SK-N-SH (cell line): ENCODE data around the gene FANCI. TPM values are rescaled to one million over a fixed set of nuclear protein-coding genes. Genes with fewer than 3 reads are reported as not detected.

ENCODE experiments used
- CTCF ChIA-PET: fragments of 300-600, 350-600 bp; formaldehyde crosslinking; extraction: SDS; loops from one replicate; lab custom pipeline; 2021; lab: Yijun Ruan, JAX
- POLR2A ChIA-PET: fragments of 350-600 bp; sonication (Branson Sonifier 250); formaldehyde crosslinking; extraction: SDS; loops from one replicate; lab custom pipeline; 2020; ENCODE audit warnings: antibody characterized with exemption, inconsistent platforms; lab: Yijun Ruan, JAX
- DNase-seq: peaks from one replicate; pipeline ENCODE4 v3.0.0; 2012
- H2AFZ ChIP-seq: fragments of 200-600 bp; sonication (generic); 2 replicates; pipeline ENCODE4 v1.8.1; 2016; ENCODE audit warnings: antibody characterized with exemption, mild to moderate bottlenecking, low read depth
- H3F3A ChIP-seq: fragments of 200-600 bp; sonication (generic); replicated peaks from 2 replicates; pipeline ENCODE3; 2016; ENCODE audit warnings: antibody characterized with exemption, mild to moderate bottlenecking; ENCODE audit not compliant: insufficient read depth
- H3K27ac ChIP-seq, 2 experiments: fragments of 200-500 bp in 1 of 2; fragments of 200-600 bp in 1 of 2; sonication (Bioruptor generic) in 1 of 2; sonication (generic), shearing (Covaris generic) in 1 of 2; 2 replicates each; pipeline versions ENCODE4 v1.5.1 to v1.6.1; 2014 to 2016; ENCODE audit warnings: low read depth in 2 of 2, inconsistent platforms in 1 of 2, low read length in 1 of 2, mild to moderate bottlenecking in 1 of 2, mixed read lengths in 1 of 2
- H3K27me3 ChIP-seq: fragments of 200-600 bp; sonication (generic), shearing (Covaris generic); 2 replicates; pipeline ENCODE4 v1.6.1; 2016; ENCODE audit warnings: mixed run types; ENCODE audit not compliant: insufficient read depth
- H3K36me3 ChIP-seq, 2 experiments: fragments of 200-500 bp in 1 of 2; fragments of 200-600 bp in 1 of 2; sonication (Bioruptor generic) in 1 of 2; sonication (generic) in 1 of 2; replicated peaks in 1 of 2; 2 replicates each; pipeline versions ENCODE3 to v1.5.1; 2014 to 2016; ENCODE audit warnings: low read length in 1 of 2, mild to moderate bottlenecking in 1 of 2; ENCODE audit not compliant: insufficient read depth in 2 of 2, control insufficient read depth in 1 of 2
- H3K4me1 ChIP-seq, 2 experiments: fragments of 200-500 bp in 1 of 2; fragments of 200-600 bp in 1 of 2; sonication (Bioruptor generic) in 1 of 2; sonication (generic), shearing (Covaris generic) in 1 of 2; 2 replicates each; pipeline versions ENCODE4 v1.5.1 to v1.6.1; 2014 to 2016; ENCODE audit warnings: low read depth in 1 of 2, low read length in 1 of 2, mixed run types in 1 of 2; ENCODE audit not compliant: insufficient read depth in 2 of 2, control insufficient read depth in 1 of 2
- H3K4me2 ChIP-seq: fragments of 200-600 bp; sonication (generic), shearing (Covaris generic); 2 replicates; pipeline ENCODE4 v1.6.1; 2017; ENCODE audit warnings: mixed run types
- H3K4me3 ChIP-seq, 2 experiments: fragments of 200-500 bp in 1 of 2; fragments of 200-600 bp in 1 of 2; sonication (Bioruptor generic) in 1 of 2; sonication (generic), shearing (Covaris generic) in 1 of 2; 2 replicates each; pipeline versions ENCODE4 v1.5.1 to v1.8.1; 2014 to 2016; ENCODE audit warnings: low read depth in 2 of 2, inconsistent platforms in 1 of 2, low read length in 1 of 2, mild to moderate bottlenecking in 1 of 2, mixed read lengths in 1 of 2, moderate library complexity in 1 of 2
- H3K79me2 ChIP-seq: fragments of 200-600 bp; sonication (generic); 2 replicates; pipeline ENCODE4 v1.8.1; 2017; ENCODE audit warnings: mild to moderate bottlenecking; ENCODE audit not compliant: insufficient read depth
- H3K9ac ChIP-seq: fragments of 200-600 bp; sonication (generic); 2 replicates; pipeline ENCODE4 v1.6.1; 2017; ENCODE audit warnings: mixed run types
- H3K9me2 ChIP-seq: fragments of 200-600 bp; sonication (generic); 2 replicates; pipeline ENCODE4 v1.6.1; 2017; ENCODE audit warnings: mixed run types
- H3K9me3 ChIP-seq: fragments of 200-600 bp; sonication (generic); 2 replicates; pipeline ENCODE4 v1.6.1; 2017; ENCODE audit warnings: mixed run types, mild to moderate bottlenecking, moderate library complexity
- H4K20me1 ChIP-seq: fragments of 200-600 bp; sonication (generic); 2 replicates; pipeline ENCODE4 v1.6.1; 2017; ENCODE audit warnings: mild to moderate bottlenecking, mixed run types; ENCODE audit not compliant: insufficient read depth
- ELF1 ChIP-seq: IDR thresholded peaks from 2 replicates; pipeline ENCODE4 v1.4.0; 2012
- EZH2phosphoT487 ChIP-seq: fragments of 200-600 bp; sonication (generic); IDR thresholded peaks from 2 replicates; pipeline ENCODE4 v1.6.1; 2017; ENCODE audit warnings: low read depth, mixed run types, mild to moderate bottlenecking, antibody characterized with exemption, moderate library complexity, borderline replicate concordance
- GATA2 ChIP-seq: sonication (generic); formaldehyde crosslinking; IDR thresholded peaks from 2 replicates; pipeline ENCODE4 v1.5.0; 2020; ENCODE audit warnings: mild to moderate bottlenecking, missing genetic modification reagents
- MXI1 ChIP-seq: IDR thresholded peaks from 2 replicates; pipeline ENCODE4 v1.6.1; 2012; ENCODE audit warnings: mild to moderate bottlenecking, low read depth, low read length, improper control_type of control experiment
- NFIC ChIP-seq: IDR thresholded peaks from 2 replicates; pipeline ENCODE4 v1.4.0; 2012; ENCODE audit warnings: borderline replicate concordance
- NRF1 ChIP-seq: IDR thresholded peaks from 2 replicates; pipeline ENCODE4 v1.6.1; 2012; ENCODE audit warnings: low read depth, mild to moderate bottlenecking, low read length
- RCOR1 ChIP-seq: fragments of 150-350 bp; IDR thresholded peaks from 2 replicates; pipeline ENCODE4 v1.6.1; 2017; ENCODE audit warnings: antibody characterized with exemption, low read length
- RFX5 ChIP-seq: IDR thresholded peaks from 2 replicates; pipeline ENCODE4 v1.6.1; 2012; ENCODE audit warnings: mild to moderate bottlenecking, improper control_type of control experiment, low read length
- RXRA ChIP-seq: IDR thresholded peaks from 2 replicates; pipeline ENCODE4 v1.4.0; 2012; ENCODE audit warnings: low read depth, mild to moderate bottlenecking, borderline replicate concordance
- SMC3 ChIP-seq: IDR thresholded peaks from 2 replicates; pipeline ENCODE4 v1.6.1; 2012; ENCODE audit warnings: low read depth, low read length, improper control_type of control experiment
- TAF1 ChIP-seq: IDR thresholded peaks from 2 replicates; pipeline ENCODE4 v1.6.1; 2012; ENCODE audit warnings: low read depth, mild to moderate bottlenecking, low read length, moderate library complexity, borderline replicate concordance
- TEAD4 ChIP-seq: IDR thresholded peaks from 2 replicates; pipeline ENCODE4 v1.4.0; 2012; ENCODE audit warnings: mild to moderate bottlenecking, borderline replicate concordance; ENCODE audit not compliant: insufficient read depth
- YY1 ChIP-seq: IDR thresholded peaks from 2 replicates; pipeline ENCODE4 v1.4.0; 2012; ENCODE audit warnings: low read depth, mild to moderate bottlenecking
- WGBS: methylation state at CpG from one replicate; pipeline ENCODE4 v1.1.6; 2017; ENCODE audit warnings: low lambda C conversion rate; 5-methylcytosine and 5-hydroxymethylcytosine counted together
- polyA plus RNA-seq, 3 experiments: library from polyadenylated mRNA; depleted of rRNA; stranded (reverse); fragments of >200 nt; gene quantifications; 2 replicates each; pipeline ENCODE4 v1.2.3, GENCODE V29; 2012
- TF ChIP-seq, protein P1 (sequence below): IDR thresholded peaks from 2 replicates; pipeline ENCODE4 v1.6.1; 2012; ENCODE audit warnings: mild to moderate bottlenecking, low read depth, low read length, moderate library complexity
- TF ChIP-seq, protein P2 (sequence below): IDR thresholded peaks from 2 replicates; pipeline ENCODE4; 2012
- TF ChIP-seq, protein P3 (sequence below): IDR thresholded peaks from 2 replicates; pipeline ENCODE4 v1.4.0; 2012; ENCODE audit warnings: low read depth, borderline replicate concordance
- TF ChIP-seq, protein P4 (sequence below): fragments of 150-350 bp; IDR thresholded peaks from 2 replicates; pipeline ENCODE4 v1.6.1; 2016; ENCODE audit warnings: mild to moderate bottlenecking, low read depth, low read length

FANCI gene
- polyA plus RNA-seq, 1 of the 3 experiments (the other 2 are of a cell fraction) = 13.2 TPM

DNA sequence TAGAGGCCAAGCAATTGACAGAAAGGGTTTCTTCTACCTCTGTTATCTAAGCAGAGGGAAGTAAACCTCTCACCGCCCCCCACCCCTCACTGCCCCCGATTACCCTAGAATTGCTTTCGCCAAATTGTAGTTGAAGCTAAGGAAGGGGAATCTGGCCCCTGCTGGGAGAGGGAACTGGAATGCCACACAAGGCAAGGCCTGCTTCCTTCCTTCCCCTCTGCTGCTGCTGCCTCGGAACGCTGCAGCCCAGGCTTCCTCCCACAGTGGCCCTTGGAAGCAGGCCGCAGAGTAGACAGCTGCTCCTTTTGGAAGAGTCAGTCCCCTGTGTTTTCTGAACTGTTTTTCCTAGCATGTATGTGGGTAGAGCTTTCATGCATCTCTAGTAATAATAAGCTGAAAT is 44.0 kb upstream of the FANCI start:
- Histone ChIP-seq H3K79me2 (no peaks in the 10 kb centered on the region), H3K9ac (no peak overlapping the region), H3K9me3 (no peaks in the 10 kb centered on the region), H3K27me3 (no peaks in the 10 kb centered on the region), H3K27ac (no peak overlapping the region), H2AFZ (no peak overlapping the region), H3K36me3 (peaks cover 0 to 39% of the 10 kb centered on the region in 2 experiments), H3K9me2 (no peaks in the 10 kb centered on the region), H3K4me3 (no peak overlapping the region), H4K20me1 (no peaks in the 10 kb centered on the region), H3K4me2 (no peak overlapping the region), H3K4me1 (no peaks in the 10 kb centered on the region; a peak in 1 of 4 replicates), H3F3A (peaks cover 3% of the 10 kb centered on the region)
- ChIA-PET CTCF (interaction anchor here (0.6 to 2.7 kb wide), 4 partner anchors 22 to 560 kb away, joined by 3 to 8 read pairs (median 6); no protein-coding TSS in a partner anchor), POLR2A (no interaction called here)
- TF ChIP-seq EZH2phosphoT487 (no peak), MXI1 (no peak), NFIC (no peak), ELF1 (no peak), GATA2 (CRISPR knock-in tag) (no peak), SMC3 (no peak), RCOR1 (no peak), NRF1 (no peak), TEAD4 (no peak), RFX5 (no peak), YY1 (no peak), RXRA (no peak), TAF1 (no peak)
- TF ChIP-seq, protein P1, sequence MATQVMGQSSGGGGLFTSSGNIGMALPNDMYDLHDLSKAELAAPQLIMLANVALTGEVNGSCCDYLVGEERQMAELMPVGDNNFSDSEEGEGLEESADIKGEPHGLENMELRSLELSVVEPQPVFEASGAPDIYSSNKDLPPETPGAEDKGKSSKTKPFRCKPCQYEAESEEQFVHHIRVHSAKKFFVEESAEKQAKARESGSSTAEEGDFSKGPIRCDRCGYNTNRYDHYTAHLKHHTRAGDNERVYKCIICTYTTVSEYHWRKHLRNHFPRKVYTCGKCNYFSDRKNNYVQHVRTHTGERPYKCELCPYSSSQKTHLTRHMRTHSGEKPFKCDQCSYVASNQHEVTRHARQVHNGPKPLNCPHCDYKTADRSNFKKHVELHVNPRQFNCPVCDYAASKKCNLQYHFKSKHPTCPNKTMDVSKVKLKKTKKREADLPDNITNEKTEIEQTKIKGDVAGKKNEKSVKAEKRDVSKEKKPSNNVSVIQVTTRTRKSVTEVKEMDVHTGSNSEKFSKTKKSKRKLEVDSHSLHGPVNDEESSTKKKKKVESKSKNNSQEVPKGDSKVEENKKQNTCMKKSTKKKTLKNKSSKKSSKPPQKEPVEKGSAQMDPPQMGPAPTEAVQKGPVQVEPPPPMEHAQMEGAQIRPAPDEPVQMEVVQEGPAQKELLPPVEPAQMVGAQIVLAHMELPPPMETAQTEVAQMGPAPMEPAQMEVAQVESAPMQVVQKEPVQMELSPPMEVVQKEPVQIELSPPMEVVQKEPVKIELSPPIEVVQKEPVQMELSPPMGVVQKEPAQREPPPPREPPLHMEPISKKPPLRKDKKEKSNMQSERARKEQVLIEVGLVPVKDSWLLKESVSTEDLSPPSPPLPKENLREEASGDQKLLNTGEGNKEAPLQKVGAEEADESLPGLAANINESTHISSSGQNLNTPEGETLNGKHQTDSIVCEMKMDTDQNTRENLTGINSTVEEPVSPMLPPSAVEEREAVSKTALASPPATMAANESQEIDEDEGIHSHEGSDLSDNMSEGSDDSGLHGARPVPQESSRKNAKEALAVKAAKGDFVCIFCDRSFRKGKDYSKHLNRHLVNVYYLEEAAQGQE = no peak
- TF ChIP-seq, protein P2, sequence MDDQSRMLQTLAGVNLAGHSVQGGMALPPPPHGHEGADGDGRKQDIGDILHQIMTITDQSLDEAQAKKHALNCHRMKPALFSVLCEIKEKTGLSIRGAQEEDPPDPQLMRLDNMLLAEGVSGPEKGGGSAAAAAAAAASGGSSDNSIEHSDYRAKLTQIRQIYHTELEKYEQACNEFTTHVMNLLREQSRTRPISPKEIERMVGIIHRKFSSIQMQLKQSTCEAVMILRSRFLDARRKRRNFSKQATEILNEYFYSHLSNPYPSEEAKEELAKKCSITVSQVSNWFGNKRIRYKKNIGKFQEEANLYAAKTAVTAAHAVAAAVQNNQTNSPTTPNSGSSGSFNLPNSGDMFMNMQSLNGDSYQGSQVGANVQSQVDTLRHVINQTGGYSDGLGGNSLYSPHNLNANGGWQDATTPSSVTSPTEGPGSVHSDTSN = no peak
- TF ChIP-seq, protein P3, sequence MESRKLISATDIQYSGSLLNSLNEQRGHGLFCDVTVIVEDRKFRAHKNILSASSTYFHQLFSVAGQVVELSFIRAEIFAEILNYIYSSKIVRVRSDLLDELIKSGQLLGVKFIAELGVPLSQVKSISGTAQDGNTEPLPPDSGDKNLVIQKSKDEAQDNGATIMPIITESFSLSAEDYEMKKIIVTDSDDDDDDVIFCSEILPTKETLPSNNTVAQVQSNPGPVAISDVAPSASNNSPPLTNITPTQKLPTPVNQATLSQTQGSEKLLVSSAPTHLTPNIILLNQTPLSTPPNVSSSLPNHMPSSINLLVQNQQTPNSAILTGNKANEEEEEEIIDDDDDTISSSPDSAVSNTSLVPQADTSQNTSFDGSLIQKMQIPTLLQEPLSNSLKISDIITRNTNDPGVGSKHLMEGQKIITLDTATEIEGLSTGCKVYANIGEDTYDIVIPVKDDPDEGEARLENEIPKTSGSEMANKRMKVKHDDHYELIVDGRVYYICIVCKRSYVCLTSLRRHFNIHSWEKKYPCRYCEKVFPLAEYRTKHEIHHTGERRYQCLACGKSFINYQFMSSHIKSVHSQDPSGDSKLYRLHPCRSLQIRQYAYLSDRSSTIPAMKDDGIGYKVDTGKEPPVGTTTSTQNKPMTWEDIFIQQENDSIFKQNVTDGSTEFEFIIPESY = no peak
- TF ChIP-seq, protein P4, sequence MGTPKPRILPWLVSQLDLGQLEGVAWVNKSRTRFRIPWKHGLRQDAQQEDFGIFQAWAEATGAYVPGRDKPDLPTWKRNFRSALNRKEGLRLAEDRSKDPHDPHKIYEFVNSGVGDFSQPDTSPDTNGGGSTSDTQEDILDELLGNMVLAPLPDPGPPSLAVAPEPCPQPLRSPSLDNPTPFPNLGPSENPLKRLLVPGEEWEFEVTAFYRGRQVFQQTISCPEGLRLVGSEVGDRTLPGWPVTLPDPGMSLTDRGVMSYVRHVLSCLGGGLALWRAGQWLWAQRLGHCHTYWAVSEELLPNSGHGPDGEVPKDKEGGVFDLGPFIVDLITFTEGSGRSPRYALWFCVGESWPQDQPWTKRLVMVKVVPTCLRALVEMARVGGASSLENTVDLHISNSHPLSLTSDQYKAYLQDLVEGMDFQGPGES = no peak
- DNase-seq = no peak
- 98% methylated on average over 6 of the region's 6 CpGs for WGBS
